GM13976 (cell line): ENCODE results near the gene DGKD.

Experiments
- DNase-seq: peaks from one replicate; pipeline ENCODE4 v3.0.0; 2012; ENCODE audit warnings: low spot score
- CTCF ChIP-seq: IDR thresholded peaks from 2 replicates; pipeline ENCODE4 v1.5.1; 2012; ENCODE audit warnings: borderline replicate concordance, mild to moderate bottlenecking; ENCODE audit not compliant: insufficient read depth; ENCODE audit errors: extremely low read depth, missing control alignments, control extremely low read depth
- in situ Hi-C: fragments of 300-500 bp; cut with MboI; formaldehyde crosslinking; loops from one replicate; pipeline ENCODE4 v1.12.0; 2022; ENCODE audit warnings: low sequenced_read_pairs, mixed read lengths, inconsistent platforms; ENCODE audit not compliant: unreplicated experiment

Gene DGKD

DNA sequence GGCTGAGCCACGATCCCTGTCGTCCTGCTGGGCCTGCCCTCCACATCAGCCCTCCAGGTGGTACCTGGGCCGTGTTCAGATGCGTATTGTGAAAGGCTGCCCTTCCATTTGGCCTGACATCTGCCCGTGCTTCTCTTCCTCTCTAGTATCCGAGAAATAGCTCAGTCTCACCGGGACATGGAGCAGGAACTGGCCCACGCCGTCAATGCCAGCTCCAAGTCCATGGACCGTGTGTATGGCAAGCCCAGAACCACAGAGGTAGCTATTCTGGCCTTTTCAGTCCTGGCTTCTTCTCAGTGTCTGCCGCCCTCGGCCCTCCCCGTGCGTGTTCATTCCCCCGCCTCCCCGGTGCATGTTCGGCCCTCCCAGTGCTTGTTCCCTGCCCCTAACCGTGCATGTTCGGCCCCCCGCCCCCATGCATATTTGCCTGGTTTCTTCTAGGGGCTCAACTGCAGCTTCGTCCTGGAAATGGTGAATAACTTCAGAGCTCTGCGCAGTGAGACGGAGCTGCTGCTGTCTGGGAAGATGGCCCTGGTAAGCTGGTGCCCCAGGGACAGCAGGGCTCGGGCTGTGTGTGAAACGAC is 108.0 kb downstream of the DGKD start:
- DNase-seq = no peak
- in situ Hi-C loops = loop anchor here (25.0 kb wide), 1 partner anchor 250 kb away; the partner anchor contains the start of genes UGT1A4 and UGT1A5
- TF ChIP-seq CTCF = no peak

DNA sequence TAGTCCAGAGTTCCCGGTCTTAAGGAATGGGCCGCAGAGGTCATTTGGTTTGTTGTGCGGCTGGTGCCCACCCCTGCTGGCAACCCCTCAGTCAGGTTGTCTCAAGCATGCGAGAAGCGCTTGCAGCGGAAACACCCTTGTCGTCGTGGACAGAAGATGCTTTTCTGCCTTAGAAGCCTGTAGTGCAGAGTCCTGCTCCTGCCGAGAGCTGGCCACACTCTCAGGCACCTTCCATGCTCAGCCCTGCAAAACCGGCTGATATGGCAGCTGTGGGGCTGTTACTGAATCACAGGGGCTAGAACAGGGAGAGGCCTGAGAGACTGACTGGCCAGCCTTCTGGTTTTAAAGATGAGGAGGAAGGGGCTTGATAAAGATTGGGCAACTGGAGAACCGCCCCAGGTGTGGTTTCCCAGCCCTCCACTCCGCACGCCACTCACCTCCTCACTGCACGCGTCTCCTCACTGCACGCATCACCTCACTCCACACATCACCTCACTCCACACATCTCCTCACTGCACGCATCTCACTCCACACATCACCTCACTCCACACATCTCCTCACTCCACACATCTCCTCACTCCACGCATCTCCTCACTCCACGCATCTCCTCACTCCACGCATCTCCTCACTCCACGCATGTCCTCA is 108.7 kb downstream of the DGKD start:
- in situ Hi-C loops = loop anchor here (25.0 kb wide), 1 partner anchor 249 kb away; the partner anchor contains the start of genes UGT1A4 and UGT1A5
- DNase-seq = no peak
- TF ChIP-seq CTCF = no peak

- no peak for TF ChIP-seq CTCF
- in situ Hi-C loops = loop anchor here (25.0 kb wide), 1 partner anchor 249 kb away; the partner anchor contains the start of genes UGT1A4 and UGT1A5
- DNase-seq = no peak
Measured at GRCh38 chr2:233463586-233463985, 109.3 kb downstream of the DGKD start.

DNA sequence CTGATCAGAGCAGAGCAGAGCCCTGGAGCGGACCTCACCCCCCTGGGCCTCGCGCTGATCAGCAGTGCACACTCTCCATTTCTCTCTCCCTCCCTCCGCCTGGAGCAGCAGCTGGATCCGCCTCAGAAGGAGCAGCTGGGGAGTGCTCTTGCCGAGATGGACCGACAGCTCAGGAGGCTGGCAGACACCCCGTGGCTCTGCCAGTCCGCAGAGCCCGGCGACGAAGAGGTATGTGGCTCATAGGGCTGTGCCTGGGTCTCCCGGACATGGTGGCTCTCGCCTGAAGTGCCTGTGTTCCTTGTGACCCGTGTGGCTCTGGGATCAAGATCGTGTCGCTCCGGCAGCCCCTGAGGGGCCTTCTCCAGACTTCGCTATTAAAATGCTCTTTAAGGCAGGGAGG is 109.8 kb downstream of the DGKD start:
- DNase-seq = no peak
- in situ Hi-C loops = loop anchor here (25.0 kb wide), 1 partner anchor 248 kb away; the partner anchor contains the start of genes UGT1A4 and UGT1A5
- no peak for TF ChIP-seq CTCF

- no peak for TF ChIP-seq CTCF
- in situ Hi-C loops = loop anchor here (25.0 kb wide), 1 partner anchor 248 kb away; the partner anchor contains the start of genes UGT1A4 and UGT1A5
- no peak for DNase-seq
Measured at GRCh38 chr2:233464531-233465240, 110.4 kb downstream of the DGKD start.

DNA sequence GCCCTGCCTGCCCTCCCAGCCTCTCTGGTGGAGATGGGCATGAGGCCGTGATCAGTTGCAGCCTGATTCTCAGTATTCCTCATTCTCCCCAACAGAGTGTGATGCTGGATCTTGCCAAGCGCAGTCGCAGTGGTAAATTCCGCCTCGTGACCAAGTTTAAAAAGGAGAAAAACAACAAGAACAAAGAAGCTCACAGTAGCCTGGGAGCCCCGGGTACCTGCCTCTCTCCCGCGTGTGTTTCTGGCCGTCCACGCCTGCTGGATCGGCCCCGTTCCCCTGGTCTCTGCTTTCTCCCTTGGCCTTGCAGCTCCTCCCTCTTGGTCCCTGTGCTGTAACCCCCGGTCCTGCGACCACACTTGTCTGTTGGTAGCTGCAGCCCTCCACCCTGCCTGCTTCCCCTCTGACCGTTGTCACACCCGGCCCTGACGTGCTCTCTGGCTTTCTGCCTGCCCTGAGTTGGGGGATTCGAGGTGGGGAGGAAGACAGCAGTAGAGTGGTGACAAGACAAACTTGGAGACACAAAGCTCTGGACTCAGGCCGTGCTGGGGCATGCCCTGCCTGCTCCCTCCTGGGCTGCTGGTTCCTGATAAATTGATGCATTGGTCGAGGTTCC is 112.8 kb downstream of the DGKD start:
- no peak for DNase-seq
- in situ Hi-C loops = loop anchor here (25.0 kb wide), 1 partner anchor 245 kb away; the partner anchor contains the start of genes UGT1A4 and UGT1A5
- no peak for TF ChIP-seq CTCF
